GM23248 (cell line): ENCODE results near the gene NFXL1. TPM values are rescaled to one million over a fixed set of nuclear protein-coding genes. Genes with fewer than 3 reads are reported as not detected.

Source experiments
- DNase-seq: peaks from one replicate; pipeline ENCODE4 v3.0.0-alpha.2; 2015
- H2AFZ ChIP-seq: fragments of 200-600 bp; sonication (generic); 2 replicates; pipeline ENCODE4 v1.6.1; 2016; ENCODE audit warnings: antibody characterized with exemption
- H3F3A ChIP-seq: fragments of 200-600 bp; sonication (generic); 2 replicates; pipeline ENCODE4 v1.6.1; 2016; ENCODE audit warnings: mild to moderate bottlenecking, antibody characterized with exemption, mixed run types; ENCODE audit not compliant: insufficient read depth
- H3K27ac ChIP-seq: fragments of 200-600 bp; sonication (generic); 2 replicates; pipeline ENCODE4 v1.5.1; 2016; ENCODE audit warnings: mild to moderate bottlenecking
- H3K27me3 ChIP-seq: fragments of 200-600 bp; sonication (generic); replicated peaks from 2 replicates; pipeline ENCODE4 v1.6.1; 2016; ENCODE audit warnings: mild to moderate bottlenecking; ENCODE audit not compliant: insufficient read depth
- H3K36me3 ChIP-seq: fragments of 200-600 bp; sonication (generic); 2 replicates; pipeline ENCODE4 v1.6.1; 2016; ENCODE audit warnings: low read depth, mild to moderate bottlenecking
- H3K4me1 ChIP-seq: fragments of 200-600 bp; sonication (generic); 2 replicates; pipeline ENCODE4 v1.6.1; 2016; ENCODE audit warnings: mild to moderate bottlenecking; ENCODE audit not compliant: insufficient read depth
- H3K4me2 ChIP-seq: fragments of 200-600 bp; sonication (generic); one replicate; pipeline ENCODE4 v1.6.1; 2016; ENCODE audit warnings: mild to moderate bottlenecking; ENCODE audit not compliant: unreplicated experiment
- H3K4me3 ChIP-seq: fragments of 200-600 bp; sonication (generic); 2 replicates; pipeline ENCODE4 v1.5.1; 2016; ENCODE audit warnings: mild to moderate bottlenecking
- H3K79me2 ChIP-seq: fragments of 200-600 bp; sonication (generic); 2 replicates; pipeline ENCODE4 v1.6.1; 2016; ENCODE audit warnings: mild to moderate bottlenecking; ENCODE audit not compliant: insufficient read depth
- H3K9ac ChIP-seq: fragments of 200-600 bp; sonication (generic); 2 replicates; pipeline ENCODE4 v1.6.1; 2016; ENCODE audit warnings: mild to moderate bottlenecking
- H3K9me2 ChIP-seq: fragments of 200-600 bp; sonication (generic); 2 replicates; pipeline ENCODE4 v1.6.1; 2016; ENCODE audit warnings: mixed run types, mild to moderate bottlenecking, moderate library complexity; ENCODE audit not compliant: insufficient read depth
- H3K9me3 ChIP-seq: fragments of 200-600 bp; sonication (generic); one replicate; pipeline ENCODE4 v1.6.1; 2017; ENCODE audit warnings: low read depth
- H4K20me1 ChIP-seq: fragments of 200-600 bp; sonication (generic); 2 replicates; pipeline ENCODE4 v1.6.0; 2016; ENCODE audit not compliant: insufficient read depth
- EZH2 ChIP-seq: fragments of 200-600 bp; sonication (generic); IDR thresholded peaks from 2 replicates; pipeline ENCODE4 v1.6.1; 2018; ENCODE audit warnings: antibody characterized with exemption, mild to moderate bottlenecking; ENCODE audit not compliant: insufficient read depth, poor library complexity, severe bottlenecking
- EZH2phosphoT487 ChIP-seq: fragments of 200-600 bp; sonication (generic); IDR thresholded peaks from 2 replicates; pipeline ENCODE4 v1.6.1; 2018; ENCODE audit warnings: antibody characterized with exemption, moderate library complexity, mild to moderate bottlenecking, low read depth; ENCODE audit not compliant: insufficient read depth
- WGBS, 2 experiments: methylation state at CpG; one replicate each; pipeline ENCODE4 v1.1.6; 2015 to 2017; ENCODE audit warnings: low lambda C conversion rate in 2 of 2, low coverage in 1 of 2; ENCODE audit errors: missing lambda C conversion rate in 2 of 2; 5-methylcytosine and 5-hydroxymethylcytosine counted together
- in situ Hi-C: fragments of 300-500 bp; cut with MboI; formaldehyde crosslinking; loops from 2 replicates; pipeline ENCODE4 v1.15.0; 2020
- polyA plus RNA-seq: library from polyadenylated mRNA; unstranded; fragments of >200 nt; fragmentation: Nextera tagmentation; extraction: Ambion mirVana; gene quantifications from 2 replicates; pipeline ENCODE4 v1.2.1, GENCODE V29; 2016
- total RNA-seq: library from RNA; depleted of rRNA; stranded (reverse); fragments of >200 nt; shearing (Covaris generic); gene quantifications from 2 replicates; pipeline ENCODE4 v1.2.3, GENCODE V29; 2014

NFXL1 gene
- total and polyA plus RNA-seq, 2 experiments from 2014 or later, result 4.6 to 7.7 TPM

DNA sequence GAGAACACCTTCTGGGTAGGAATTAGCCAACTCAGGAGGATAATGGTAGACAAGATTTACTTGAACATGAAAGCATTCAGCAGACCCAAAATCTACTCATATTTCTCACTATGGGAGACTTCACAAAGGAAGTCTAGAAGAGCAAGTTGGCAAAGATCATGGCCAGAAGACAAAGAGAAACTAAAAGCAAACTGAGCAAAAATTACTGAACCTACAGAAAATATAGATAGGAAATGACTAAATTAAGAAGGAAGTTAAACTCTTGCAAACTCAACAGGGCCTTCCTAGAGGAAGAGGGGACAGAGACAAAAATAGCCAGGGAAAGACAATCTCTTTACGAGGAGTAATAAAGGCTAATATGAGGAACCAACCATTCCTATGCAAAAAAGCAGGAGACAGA is 95.2 kb downstream of the NFXL1 start:
- H3K27ac ChIP-seq, result no peak overlapping the region
- H3K9me3 ChIP-seq, result no peaks in the 10 kb centered on the region
- no peak for TF ChIP-seq EZH2
- no peak overlapping the region for H3K9ac ChIP-seq
- peaks cover 12% of the 10 kb centered on the region; the same call in 1 of the 2 replicates for H3F3A ChIP-seq
- no peak for DNase-seq
- no peaks in the 10 kb centered on the region for H3K9me2 ChIP-seq
- no peak overlapping the region for H3K4me3 ChIP-seq
- no peaks in the 10 kb centered on the region; the same call in 1 of the 2 replicates for H3K27me3 ChIP-seq
- WGBS, 2 experiments, result 50 to 72% methylated on average over 1 of the region's 1 CpG
- in situ Hi-C loops, result no loop called here
- no peaks in the 10 kb centered on the region for H4K20me1 ChIP-seq
- H3K79me2 ChIP-seq, result no peaks in the 10 kb centered on the region
- no peak overlapping the region for H2AFZ ChIP-seq
- no peak overlapping the region for H3K4me2 ChIP-seq
- peaks cover 12% of the 10 kb centered on the region; the same call in 1 of the 2 replicates for H3K4me1 ChIP-seq
- no peaks in the 10 kb centered on the region for H3K36me3 ChIP-seq

- no peaks in the 10 kb centered on the region for H3K36me3 ChIP-seq
- no peak for DNase-seq
- no peaks in the 10 kb centered on the region for H3K79me2 ChIP-seq
- H4K20me1 ChIP-seq, result no peaks in the 10 kb centered on the region
- no peaks in the 10 kb centered on the region for H3K9me3 ChIP-seq
- no peak overlapping the region for H3K4me3 ChIP-seq
- peaks cover 13% of the 10 kb centered on the region; the same call in 1 of the 2 replicates for H3K4me1 ChIP-seq
- in situ Hi-C loops, result no loop called here
- no peak overlapping the region for H3K9ac ChIP-seq
- peaks cover 15% of the 10 kb centered on the region; the same call in 1 of the 2 replicates for H3F3A ChIP-seq
- H3K27ac ChIP-seq, result no peak overlapping the region
- H2AFZ ChIP-seq, result no peak overlapping the region
- H3K27me3 ChIP-seq, result no peaks in the 10 kb centered on the region; the same call in 1 of the 2 replicates
- TF ChIP-seq EZH2phosphoT487 (no peak), EZH2 (no peak)
- H3K4me2 ChIP-seq, result no peak overlapping the region
- no peaks in the 10 kb centered on the region for H3K9me2 ChIP-seq
These were observed 97.1 kb downstream of the NFXL1 start for GRCh38 chr4:47817275-47817674.

- Histone ChIP-seq H3K27me3 (no peaks in the 10 kb centered on the region; the same call in 1 of the 2 replicates), H3K27ac (no peak overlapping the region), H3K9me3 (no peaks in the 10 kb centered on the region), H3K4me2 (no peak overlapping the region), H3K9ac (no peak overlapping the region), H3K4me1 (peaks cover 13% of the 10 kb centered on the region; the same call in 1 of the 2 replicates), H3K36me3 (no peaks in the 10 kb centered on the region), H3K4me3 (no peak overlapping the region), H3F3A (peaks cover 15% of the 10 kb centered on the region; the same call in 1 of the 2 replicates), H3K9me2 (no peaks in the 10 kb centered on the region), H4K20me1 (no peaks in the 10 kb centered on the region), H2AFZ (no peak overlapping the region), H3K79me2 (no peaks in the 10 kb centered on the region)
- no peak for TF ChIP-seq EZH2
- no peak for TF ChIP-seq EZH2phosphoT487
- no peak for DNase-seq
- WGBS, 2 experiments, result 23 to 32% methylated on average over 2 of the region's 2 CpGs
- in situ Hi-C loops, result no loop called here
These were observed 97.6 kb downstream of the NFXL1 start for GRCh38 chr4:47816748-47817147.

DNA sequence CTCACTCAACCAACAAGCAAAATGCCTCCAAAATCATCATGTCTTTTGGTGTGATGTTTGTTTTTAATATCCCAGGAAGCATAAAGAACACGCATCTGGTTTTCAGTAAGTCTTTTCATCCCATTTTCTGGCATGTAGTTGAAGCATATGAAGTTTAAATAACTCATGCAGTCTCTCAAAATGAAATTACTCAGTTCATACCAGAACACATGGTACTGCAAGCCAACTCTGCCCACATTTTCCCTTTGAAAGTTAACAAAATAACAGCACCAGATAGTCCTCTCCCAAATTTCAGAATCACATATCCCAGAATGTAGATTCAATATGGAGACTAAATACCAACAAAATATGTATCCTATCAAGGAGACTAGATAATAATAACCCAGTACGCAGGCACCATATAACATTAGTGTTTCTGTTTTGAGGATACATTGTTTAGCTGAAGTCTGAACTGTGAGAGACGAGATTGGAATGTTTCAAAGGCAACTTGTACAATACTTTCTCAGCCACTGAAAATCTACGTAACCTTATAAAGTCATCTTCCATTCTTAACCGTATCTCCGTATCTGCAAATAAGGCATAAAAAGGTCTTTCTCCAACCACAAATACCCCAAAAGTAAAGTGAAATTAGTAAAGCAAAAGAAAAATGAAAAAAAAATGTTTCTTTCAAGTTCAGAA is 99.6 kb downstream of the NFXL1 start:
- H3F3A ChIP-seq, result peaks cover 15% of the 10 kb centered on the region; the same call in 1 of the 2 replicates
- H3K9ac ChIP-seq, result peak overlapping the region; percentile 8; the same call in 1 of the 2 replicates
- DNase-seq, result peak; percentile 61
- peak overlapping the region; percentile 66 for H3K4me3 ChIP-seq
- H3K27me3 ChIP-seq, result no peaks in the 10 kb centered on the region; the same call in 1 of the 2 replicates
- TF ChIP-seq EZH2, result no peak
- TF ChIP-seq EZH2phosphoT487, result no peak
- peak overlapping the region; percentile 84 for H3K4me2 ChIP-seq
- no peaks in the 10 kb centered on the region for H3K36me3 ChIP-seq
- no peaks in the 10 kb centered on the region for H4K20me1 ChIP-seq
- no peaks in the 10 kb centered on the region for H3K9me2 ChIP-seq
- H2AFZ ChIP-seq, result peak overlapping the region; percentile 73
- in situ Hi-C loops, result no loop called here
- no peaks in the 10 kb centered on the region for H3K79me2 ChIP-seq
- 3 to 11% methylated on average over 6 of the region's 6 CpGs for WGBS, 2 experiments
- H3K4me1 ChIP-seq, result peaks cover 13% of the 10 kb centered on the region; the same call in 1 of the 2 replicates
- peak overlapping the region; percentile 40 for H3K27ac ChIP-seq
- H3K9me3 ChIP-seq, result no peaks in the 10 kb centered on the region
